ENCODE results near the gene KIF20A.

GRCh38 chr5:138188626-138189025 lies 9.7 kb downstream of the KIF20A start:
- no peak for TF ChIP-seq E2F6 (IDR thresholded peaks at IDR 0.05; ENCODE audit: borderline replicate concordance, low read depth)
- no peak for TF ChIP-seq CTCF (IDR thresholded peaks at IDR 0.05)
- TF ChIP-seq ESRRA (IDR thresholded peaks at IDR 0.05; ENCODE audit: borderline replicate concordance, low read length), result no peak
